HepG2 (cell line): ENCODE measurements around the gene PHYH. TPM values are rescaled to one million over a fixed set of nuclear protein-coding genes. Genes with fewer than 3 reads are reported as not detected.
A peak's percentile ranks its signal among the peaks of the same experiment; 100 is the strongest.

ENCODE experiments used
- CC2D1A ChIP-seq: sonication (generic); formaldehyde crosslinking; IDR thresholded peaks from 2 replicates; pipeline ENCODE4 v1.8.1; 2023; ENCODE audit warnings: mild to moderate bottlenecking, missing genetic modification reagents
- CHD2 ChIP-seq: IDR thresholded peaks from 2 replicates; pipeline ENCODE4 v1.6.1; 2011; ENCODE audit warnings: low read depth, low read length, improper control_type of control experiment
- CREM ChIP-seq, 2 experiments: sonication (generic) in 1 of 2; formaldehyde crosslinking in 1 of 2; IDR thresholded peaks; 2 replicates each; pipeline versions ENCODE4 v1.4.0 to v1.6.1; 2016 to 2020; ENCODE audit warnings: antibody characterized with exemption in 1 of 2, mild to moderate bottlenecking in 1 of 2, missing genetic modification reagents in 1 of 2
- EEA1 ChIP-seq: sonication (generic); formaldehyde crosslinking; IDR thresholded peaks from 2 replicates; pipeline ENCODE4 v1.5.1; 2020; ENCODE audit warnings: mild to moderate bottlenecking, missing genetic modification reagents, borderline replicate concordance
- ETV6 ChIP-seq: sonication (generic); formaldehyde crosslinking; conservative IDR thresholded peaks from 2 replicates; pipeline ENCODE4 v1.4.0; 2020; ENCODE audit warnings: missing genetic modification reagents
- HMG20B ChIP-seq: conservative IDR thresholded peaks from 2 replicates; pipeline ENCODE4 v1.6.1; 2016; ENCODE audit warnings: missing genetic modification reagents, missing compliant biosample characterization
- HOXA7 ChIP-seq: sonication (generic); formaldehyde crosslinking; IDR thresholded peaks from 2 replicates; pipeline ENCODE4 v1.8.1; 2022; ENCODE audit warnings: mild to moderate bottlenecking, missing genetic modification reagents, moderate library complexity
- ISX ChIP-seq: sonication (generic); formaldehyde crosslinking; conservative IDR thresholded peaks from 2 replicates; pipeline ENCODE4 v1.5.0; 2020; ENCODE audit warnings: missing genetic modification reagents
- KLF13 ChIP-seq: sonication (generic); formaldehyde crosslinking; IDR thresholded peaks from 2 replicates; pipeline ENCODE4 v1.4.0; 2020; ENCODE audit warnings: mild to moderate bottlenecking, missing genetic modification reagents
- MEIS1 ChIP-seq: sonication (generic); formaldehyde crosslinking; IDR thresholded peaks from 2 replicates; pipeline ENCODE4 v1.9.0; 2021; ENCODE audit warnings: mild to moderate bottlenecking, missing genetic modification reagents, moderate library complexity, borderline replicate concordance
- RXRB ChIP-seq: IDR thresholded peaks from 2 replicates; pipeline ENCODE4 v1.6.1; 2016; ENCODE audit warnings: borderline replicate concordance, missing genetic modification reagents, missing compliant biosample characterization
- SIX4 ChIP-seq: sonication (generic); formaldehyde crosslinking; IDR thresholded peaks from 2 replicates; pipeline ENCODE4 v1.4.0; 2020; ENCODE audit warnings: missing genetic modification reagents
- SP2 ChIP-seq: sonication (generic); formaldehyde crosslinking; IDR thresholded peaks from 2 replicates; pipeline ENCODE4 v1.5.1; 2020; ENCODE audit warnings: mild to moderate bottlenecking, missing genetic modification reagents
- ZBTB3 ChIP-seq: sonication (generic); formaldehyde crosslinking; IDR thresholded peaks from 2 replicates; pipeline ENCODE4 v1.4.0; 2020; ENCODE audit warnings: low read depth, mild to moderate bottlenecking, moderate library complexity, missing genetic modification reagents, borderline replicate concordance
- ZEB1 ChIP-seq: IDR thresholded peaks from 2 replicates; pipeline ENCODE4 v1.6.1; 2012; ENCODE audit warnings: mild to moderate bottlenecking, low read depth, inconsistent platforms; ENCODE audit not compliant: insufficient replicate concordance
- ZNF17 ChIP-seq: sonication (generic); formaldehyde crosslinking; IDR thresholded peaks from 2 replicates; pipeline ENCODE4 v1.5.0; 2020; ENCODE audit warnings: mild to moderate bottlenecking, missing genetic modification reagents
- ZNF253 ChIP-seq: sonication (generic); formaldehyde crosslinking; IDR thresholded peaks from 2 replicates; pipeline ENCODE4 v1.8.0; 2022; ENCODE audit warnings: mild to moderate bottlenecking, missing genetic modification reagents, borderline replicate concordance
- ZNF3 ChIP-seq: IDR thresholded peaks from 2 replicates; pipeline ENCODE4 v1.7.0; 2017; ENCODE audit warnings: inconsistent platforms
- ZNF572 ChIP-seq: sonication (generic); formaldehyde crosslinking; IDR thresholded peaks from 2 replicates; pipeline ENCODE4 v1.5.1; 2020; ENCODE audit warnings: mild to moderate bottlenecking, missing genetic modification reagents
- ZSCAN31 ChIP-seq: sonication (generic); formaldehyde crosslinking; IDR thresholded peaks from 2 replicates; pipeline ENCODE4 v1.5.0; 2020; ENCODE audit warnings: low read depth, mild to moderate bottlenecking, missing genetic modification reagents
- polyA plus RNA-seq, 8 experiments: library from polyadenylated mRNA; depleted of rRNA in 3 of 8; stranded (reverse) in 7 of 8; unstranded in 1 of 8; fragments of >200 nt; fragmentation: Illumina TruSeq in 4 of 8; extraction: Trizol in 4 of 8; gene quantifications; 2 replicates each; pipeline versions ENCODE4 v1.2.1 to v1.2.3, GENCODE V29; 2011 to 2016; ENCODE audit warnings: low read depth in 4 of 8, missing spikeins in 1 of 8, mixed read lengths in 1 of 8; ENCODE audit not compliant: insufficient read depth in 1 of 8
- total RNA-seq, 5 experiments: library from RNA; depleted of rRNA; stranded (reverse); fragments of >200 nt; fragmentation: Illumina TruSeq; extraction: Trizol; gene quantifications; 2 replicates each; pipeline ENCODE4 v1.2.3, GENCODE V29; 2016; ENCODE audit warnings: low read depth in 1 of 5
- TF ChIP-seq, protein P1 (sequence below): sonication (generic); formaldehyde crosslinking; IDR thresholded peaks from 2 replicates; pipeline ENCODE4 v1.8.1; 2022; ENCODE audit warnings: low read depth, mild to moderate bottlenecking, missing genetic modification reagents
- TF ChIP-seq, protein P2 (sequence below): sonication (generic); formaldehyde crosslinking; IDR thresholded peaks from 2 replicates; pipeline ENCODE4 v1.8.1; 2023; ENCODE audit warnings: mild to moderate bottlenecking, missing genetic modification reagents
- TF ChIP-seq, protein P3 (sequence below): sonication (generic); formaldehyde crosslinking; IDR thresholded peaks from 2 replicates; pipeline ENCODE4 v1.9.0; 2022; ENCODE audit warnings: missing genetic modification reagents, mild to moderate bottlenecking, borderline replicate concordance
- TF ChIP-seq, protein P4 (sequence below): IDR thresholded peaks from 2 replicates; pipeline ENCODE4 v1.6.1; 2016; ENCODE audit warnings: mild to moderate bottlenecking

The PHYH gene
- total and polyA plus RNA-seq, 2 of the 13 experiments (the other 11 are each of a cell fraction or from before 2014, with no cell fraction given), result 27.2 to 34.5 TPM

DNA sequence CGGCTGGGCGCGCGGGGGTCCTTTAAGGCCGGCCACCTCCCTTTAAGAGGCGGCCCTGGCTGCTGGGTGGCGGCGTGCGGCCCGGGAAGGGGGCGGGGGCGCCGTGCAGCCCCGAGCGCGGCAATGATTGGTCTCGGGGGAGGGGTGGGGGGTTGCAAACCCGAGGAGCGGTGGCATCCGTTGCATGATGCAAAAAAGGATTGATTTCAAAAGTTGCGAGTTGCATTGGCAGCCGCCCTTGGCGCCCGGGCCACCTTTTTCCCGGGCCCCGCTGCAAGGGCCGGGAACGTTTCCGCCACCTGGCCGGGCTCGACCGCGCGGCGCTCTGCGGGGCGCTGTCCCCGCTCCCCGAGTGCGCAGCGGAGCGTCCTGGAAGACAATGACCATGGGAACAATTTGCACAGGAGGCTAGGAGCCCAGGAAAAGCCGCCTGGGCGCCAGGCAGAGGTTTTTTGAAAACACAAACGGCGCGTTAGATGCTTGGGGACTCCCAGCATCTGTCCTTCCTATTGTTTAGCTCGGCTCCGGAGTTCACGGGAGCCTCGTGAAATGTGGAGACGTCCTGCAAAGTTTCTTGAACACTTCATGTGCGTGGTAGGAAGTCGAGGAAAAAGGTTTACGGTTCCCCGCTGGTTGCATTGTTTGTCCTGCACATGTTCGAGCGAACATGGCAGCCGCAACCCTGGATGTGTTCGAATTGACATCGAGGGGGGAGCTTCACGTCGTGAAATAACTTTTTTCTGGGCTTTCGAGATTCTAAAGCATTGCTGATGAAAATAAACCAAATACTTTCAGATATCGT is 48.6 kb upstream of the PHYH start, which contains the start of gene SEPHS1 (continued):
- TF ChIP-seq, protein P1, sequence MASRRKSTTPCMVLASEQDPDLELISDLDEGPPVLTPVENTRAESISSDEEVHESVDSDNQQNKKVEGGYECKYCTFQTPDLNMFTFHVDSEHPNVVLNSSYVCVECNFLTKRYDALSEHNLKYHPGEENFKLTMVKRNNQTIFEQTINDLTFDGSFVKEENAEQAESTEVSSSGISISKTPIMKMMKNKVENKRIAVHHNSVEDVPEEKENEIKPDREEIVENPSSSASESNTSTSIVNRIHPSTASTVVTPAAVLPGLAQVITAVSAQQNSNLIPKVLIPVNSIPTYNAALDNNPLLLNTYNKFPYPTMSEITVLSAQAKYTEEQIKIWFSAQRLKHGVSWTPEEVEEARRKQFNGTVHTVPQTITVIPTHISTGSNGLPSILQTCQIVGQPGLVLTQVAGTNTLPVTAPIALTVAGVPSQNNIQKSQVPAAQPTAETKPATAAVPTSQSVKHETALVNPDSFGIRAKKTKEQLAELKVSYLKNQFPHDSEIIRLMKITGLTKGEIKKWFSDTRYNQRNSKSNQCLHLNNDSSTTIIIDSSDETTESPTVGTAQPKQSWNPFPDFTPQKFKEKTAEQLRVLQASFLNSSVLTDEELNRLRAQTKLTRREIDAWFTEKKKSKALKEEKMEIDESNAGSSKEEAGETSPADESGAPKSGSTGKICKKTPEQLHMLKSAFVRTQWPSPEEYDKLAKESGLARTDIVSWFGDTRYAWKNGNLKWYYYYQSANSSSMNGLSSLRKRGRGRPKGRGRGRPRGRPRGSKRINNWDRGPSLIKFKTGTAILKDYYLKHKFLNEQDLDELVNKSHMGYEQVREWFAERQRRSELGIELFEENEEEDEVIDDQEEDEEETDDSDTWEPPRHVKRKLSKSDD (CRISPR knock-in tag), result no peak
- TF ChIP-seq ZBTB3 (no peak), ZNF17 (CRISPR knock-in tag) (no peak), ZSCAN31 (CRISPR knock-in tag) (0 out of 2 replicates have a peak, but pooled peaks have one; percentile 29), CHD2 (no peak), KLF13 (CRISPR knock-in tag) (no peak), CREM (IDR thresholded peaks at IDR 0.05) (no peak), CREM (CRISPR knock-in tag; IDR thresholded peaks at IDR 0.05) (no peak), SIX4 (CRISPR knock-in tag) (no peak), CC2D1A (CRISPR knock-in tag) (no peak), ETV6 (CRISPR knock-in tag) (peak; percentile 65; the same call in 1 of the 2 replicates), MEIS1 (CRISPR knock-in tag) (no peak), EEA1 (CRISPR knock-in tag) (no peak), ISX (no peak), RXRB (CRISPR knock-in tag) (peak; percentile 23; the same call in 1 of the 2 replicates), HOXA7 (CRISPR knock-in tag) (no peak), ZNF253 (CRISPR knock-in tag) (0 out of 2 replicates have a peak, but pooled peaks have one; percentile 21), ZNF3 (no peak), ZEB1 (no peak), ZNF572 (no peak), HMG20B (CRISPR knock-in tag) (no peak), SP2 (CRISPR knock-in tag) (no peak)
- TF ChIP-seq, protein P2, sequence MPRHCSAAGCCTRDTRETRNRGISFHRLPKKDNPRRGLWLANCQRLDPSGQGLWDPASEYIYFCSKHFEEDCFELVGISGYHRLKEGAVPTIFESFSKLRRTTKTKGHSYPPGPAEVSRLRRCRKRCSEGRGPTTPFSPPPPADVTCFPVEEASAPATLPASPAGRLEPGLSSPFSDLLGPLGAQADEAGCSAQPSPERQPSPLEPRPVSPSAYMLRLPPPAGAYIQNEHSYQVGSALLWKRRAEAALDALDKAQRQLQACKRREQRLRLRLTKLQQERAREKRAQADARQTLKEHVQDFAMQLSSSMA, result no peak
- TF ChIP-seq, protein P3, sequence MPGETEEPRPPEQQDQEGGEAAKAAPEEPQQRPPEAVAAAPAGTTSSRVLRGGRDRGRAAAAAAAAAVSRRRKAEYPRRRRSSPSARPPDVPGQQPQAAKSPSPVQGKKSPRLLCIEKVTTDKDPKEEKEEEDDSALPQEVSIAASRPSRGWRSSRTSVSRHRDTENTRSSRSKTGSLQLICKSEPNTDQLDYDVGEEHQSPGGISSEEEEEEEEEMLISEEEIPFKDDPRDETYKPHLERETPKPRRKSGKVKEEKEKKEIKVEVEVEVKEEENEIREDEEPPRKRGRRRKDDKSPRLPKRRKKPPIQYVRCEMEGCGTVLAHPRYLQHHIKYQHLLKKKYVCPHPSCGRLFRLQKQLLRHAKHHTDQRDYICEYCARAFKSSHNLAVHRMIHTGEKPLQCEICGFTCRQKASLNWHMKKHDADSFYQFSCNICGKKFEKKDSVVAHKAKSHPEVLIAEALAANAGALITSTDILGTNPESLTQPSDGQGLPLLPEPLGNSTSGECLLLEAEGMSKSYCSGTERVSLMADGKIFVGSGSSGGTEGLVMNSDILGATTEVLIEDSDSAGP, result peak; percentile 89
- TF ChIP-seq, protein P4, sequence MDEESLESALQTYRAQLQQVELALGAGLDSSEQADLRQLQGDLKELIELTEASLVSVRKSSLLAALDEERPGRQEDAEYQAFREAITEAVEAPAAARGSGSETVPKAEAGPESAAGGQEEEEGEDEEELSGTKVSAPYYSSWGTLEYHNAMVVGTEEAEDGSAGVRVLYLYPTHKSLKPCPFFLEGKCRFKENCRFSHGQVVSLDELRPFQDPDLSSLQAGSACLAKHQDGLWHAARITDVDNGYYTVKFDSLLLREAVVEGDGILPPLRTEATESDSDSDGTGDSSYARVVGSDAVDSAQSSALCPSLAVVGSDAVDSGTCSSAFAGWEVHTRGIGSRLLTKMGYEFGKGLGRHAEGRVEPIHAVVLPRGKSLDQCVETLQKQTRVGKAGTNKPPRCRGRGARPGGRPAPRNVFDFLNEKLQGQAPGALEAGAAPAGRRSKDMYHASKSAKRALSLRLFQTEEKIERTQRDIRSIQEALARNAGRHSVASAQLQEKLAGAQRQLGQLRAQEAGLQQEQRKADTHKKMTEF, result peak; percentile 61; the same call in 1 of the 2 replicates
